HepG2 (cell line): ENCODE results near the gene CEP250. TPM values are rescaled to one million over a fixed set of nuclear protein-coding genes. Genes with fewer than 3 reads are reported as not detected.

Experiments used
- CBX5 ChIP-seq: sonication (generic); formaldehyde crosslinking; IDR thresholded peaks from 2 replicates; pipeline ENCODE4 v1.4.0; 2020; ENCODE audit warnings: missing genetic modification reagents, borderline replicate concordance
- CHD2 ChIP-seq: IDR thresholded peaks from 2 replicates; pipeline ENCODE4 v1.6.1; 2011; ENCODE audit warnings: low read depth, low read length, improper control_type of control experiment
- CTCF ChIP-seq: sonication (generic); formaldehyde crosslinking; IDR thresholded peaks from 2 replicates; pipeline ENCODE4 v1.5.0; 2020; ENCODE audit warnings: mild to moderate bottlenecking, missing genetic modification reagents, moderate library complexity
- ELF3 ChIP-seq: IDR thresholded peaks from 2 replicates; pipeline ENCODE4 v1.6.1; 2016; ENCODE audit warnings: missing genetic modification reagents, missing compliant biosample characterization
- HHEX ChIP-seq: IDR thresholded peaks from 2 replicates; pipeline ENCODE4 v1.6.1; 2016; ENCODE audit warnings: control low read depth
- ISX ChIP-seq: sonication (generic); formaldehyde crosslinking; conservative IDR thresholded peaks from 2 replicates; pipeline ENCODE4 v1.5.0; 2020; ENCODE audit warnings: missing genetic modification reagents
- JUND ChIP-seq: sonication (generic); formaldehyde crosslinking; IDR thresholded peaks from 2 replicates; pipeline ENCODE4 v1.8.0; 2022; ENCODE audit warnings: mild to moderate bottlenecking, missing genetic modification reagents
- MAFF ChIP-seq: IDR thresholded peaks from 2 replicates; pipeline ENCODE4 v1.6.1; 2011; ENCODE audit warnings: low read depth, low read length, improper control_type of control experiment
- MATR3 ChIP-seq: sonication (generic); formaldehyde crosslinking; IDR thresholded peaks from 2 replicates; pipeline ENCODE4 v1.4.0; 2020; ENCODE audit warnings: missing genetic modification reagents
- MLX ChIP-seq: IDR thresholded peaks from 2 replicates; pipeline ENCODE4 v1.6.1; 2016
- PHF5A ChIP-seq: IDR thresholded peaks from one replicate; pipeline ENCODE4 v1.6.1; 2018; ENCODE audit warnings: low read depth, missing genetic modification reagents; ENCODE audit not compliant: unreplicated experiment
- PRDM10 ChIP-seq: sonication (generic); formaldehyde crosslinking; IDR thresholded peaks from 2 replicates; pipeline ENCODE4 v1.4.0; 2020; ENCODE audit warnings: low read depth, missing genetic modification reagents
- RFXAP ChIP-seq: sonication (generic); formaldehyde crosslinking; IDR thresholded peaks from 2 replicates; pipeline ENCODE4 v1.4.0; 2020; ENCODE audit warnings: missing genetic modification reagents, borderline replicate concordance
- RXRA ChIP-seq: sonication (generic); formaldehyde crosslinking; IDR thresholded peaks from 2 replicates; pipeline ENCODE4 v1.5.1; 2020; ENCODE audit warnings: missing genetic modification reagents
- SUZ12 ChIP-seq: fragments of 150-350 bp; IDR thresholded peaks from 2 replicates; pipeline ENCODE4 v1.6.1; 2014; ENCODE audit warnings: low read depth, low read length
- TOE1 ChIP-seq: sonication (generic); formaldehyde crosslinking; IDR thresholded peaks from 2 replicates; pipeline ENCODE4 v1.4.0; 2020; ENCODE audit warnings: mild to moderate bottlenecking, missing genetic modification reagents
- ZC3H4 ChIP-seq: sonication (generic); formaldehyde crosslinking; IDR thresholded peaks from 2 replicates; pipeline ENCODE4 v1.4.0; 2020; ENCODE audit warnings: missing genetic modification reagents, borderline replicate concordance
- ZFP36 ChIP-seq: fragments of 150-350 bp; IDR thresholded peaks from 2 replicates; pipeline ENCODE4 v1.6.1; 2018; ENCODE audit warnings: borderline replicate concordance, low read length, low read depth; ENCODE audit not compliant: partially characterized antibody
- ZKSCAN8 ChIP-seq: IDR thresholded peaks from 2 replicates; pipeline ENCODE4 v1.6.1; 2016; ENCODE audit warnings: borderline replicate concordance, missing genetic modification reagents, missing compliant biosample characterization
- ZMAT3 ChIP-seq: sonication (generic); formaldehyde crosslinking; conservative IDR thresholded peaks from 2 replicates; pipeline ENCODE4 v1.7.0; 2021; ENCODE audit warnings: missing genetic modification reagents
- ZMYM4 ChIP-seq: sonication (generic); formaldehyde crosslinking; IDR thresholded peaks from 2 replicates; pipeline ENCODE4 v1.8.1; 2023; ENCODE audit warnings: mild to moderate bottlenecking, missing genetic modification reagents
- ZNF549 ChIP-seq: sonication (generic); formaldehyde crosslinking; IDR thresholded peaks from 2 replicates; pipeline ENCODE4 v1.5.0; 2020; ENCODE audit warnings: missing genetic modification reagents
- ZNF777 ChIP-seq: sonication (generic); formaldehyde crosslinking; IDR thresholded peaks from 2 replicates; pipeline ENCODE4 v1.4.0; 2020; ENCODE audit warnings: missing genetic modification reagents
- ZNF782 ChIP-seq: sonication (generic); formaldehyde crosslinking; IDR thresholded peaks from 2 replicates; pipeline ENCODE4 v1.4.0; 2020; ENCODE audit warnings: missing genetic modification reagents, mild to moderate bottlenecking, borderline replicate concordance
- polyA plus RNA-seq, 8 experiments: library from polyadenylated mRNA; depleted of rRNA in 3 of 8; stranded (reverse) in 7 of 8; unstranded in 1 of 8; fragments of >200 nt; fragmentation: Illumina TruSeq in 4 of 8; extraction: Trizol in 4 of 8; gene quantifications; 2 replicates each; pipeline versions ENCODE4 v1.2.1 to v1.2.3, GENCODE V29; 2011 to 2016; ENCODE audit warnings: low read depth in 4 of 8, missing spikeins in 1 of 8, mixed read lengths in 1 of 8; ENCODE audit not compliant: insufficient read depth in 1 of 8
- total RNA-seq, 5 experiments: library from RNA; depleted of rRNA; stranded (reverse); fragments of >200 nt; fragmentation: Illumina TruSeq; extraction: Trizol; gene quantifications; 2 replicates each; pipeline ENCODE4 v1.2.3, GENCODE V29; 2016; ENCODE audit warnings: low read depth in 1 of 5
- TF ChIP-seq, protein P1 (sequence below): sonication (generic); formaldehyde crosslinking; IDR thresholded peaks from 2 replicates; pipeline ENCODE4 v1.4.0; 2020; ENCODE audit warnings: mild to moderate bottlenecking, missing genetic modification reagents

Gene CEP250
- total and polyA plus RNA-seq, 2 of the 13 experiments (the other 11 are each of a cell fraction or from before 2014, with no cell fraction given), result 28.8 to 55.3 TPM

- peak; percentile 55; the same call in 1 of the 2 replicates for TF ChIP-seq RFXAP (CRISPR knock-in tag)
- TF ChIP-seq RXRA (CRISPR knock-in tag), result peak; percentile 17
- TF ChIP-seq TOE1 (CRISPR knock-in tag), result 0 out of 2 replicates have a peak, but pooled peaks have one; percentile 32
- no peak; the same call in 1 of the 2 replicates for TF ChIP-seq JUND (CRISPR knock-in tag)
- peak; percentile 66 for TF ChIP-seq ELF3
- TF ChIP-seq ZNF549 (CRISPR knock-in tag), result no peak
- TF ChIP-seq MLX (CRISPR knock-in tag), result 0 out of 2 replicates have a peak, but pooled peaks have one; percentile 21
- no peak for TF ChIP-seq MATR3
- peak; percentile 98 for TF ChIP-seq ZNF777 (CRISPR knock-in tag)
- peak; percentile 70; the same call in 1 of the 2 replicates for TF ChIP-seq ZNF782 (CRISPR knock-in tag)
- peak; percentile 49; the same call in 1 of the 2 replicates for TF ChIP-seq ISX (CRISPR knock-in tag)
- peak; percentile 55 for TF ChIP-seq ZMYM4 (CRISPR knock-in tag)
- TF ChIP-seq ZMAT3 (CRISPR knock-in tag), result peak; percentile 94
- no peak; the same call in 1 of the 2 replicates for TF ChIP-seq CTCF (CRISPR knock-in tag)
- TF ChIP-seq ZKSCAN8 (CRISPR knock-in tag), result no peak
- no peak for TF ChIP-seq MAFF
- no peak; the same call in 1 of the 2 replicates for TF ChIP-seq PRDM10 (CRISPR knock-in tag)
- no peak for TF ChIP-seq PHF5A
- 0 out of 2 replicates have a peak, but pooled peaks have one; percentile 11 for TF ChIP-seq SUZ12
- peak; percentile 78; the same call in 1 of the 2 replicates for TF ChIP-seq CBX5 (CRISPR knock-in tag)
- no peak for TF ChIP-seq ZFP36
- no peak for TF ChIP-seq ZC3H4 (CRISPR knock-in tag)
- TF ChIP-seq, protein P1, sequence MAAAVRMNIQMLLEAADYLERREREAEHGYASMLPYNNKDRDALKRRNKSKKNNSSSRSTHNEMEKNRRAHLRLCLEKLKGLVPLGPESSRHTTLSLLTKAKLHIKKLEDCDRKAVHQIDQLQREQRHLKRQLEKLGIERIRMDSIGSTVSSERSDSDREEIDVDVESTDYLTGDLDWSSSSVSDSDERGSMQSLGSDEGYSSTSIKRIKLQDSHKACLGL (CRISPR knock-in tag), result peak; percentile 77; the same call in 1 of the 2 replicates
- TF ChIP-seq CHD2, result no peak
- TF ChIP-seq HHEX, result no peak
These were observed at the start of gene CEP250 (continued) for GRCh38 chr20:35454881-35455609.
